HCT116 (cell line): Measurements from ENCODE around the gene C4orf17. TPM values are rescaled to one million over a fixed set of nuclear protein-coding genes. Genes with fewer than 3 reads are reported as not detected.
"Not testable (repeated sequence)": the region's sequence is repeated elsewhere in the genome, so short reads cannot be mapped to it uniquely, and the experiment has no call there.

Experiments
- ATAC-seq: fragments of 200-7000 bp; cut with Tn5 transposase; 2 replicates; pipeline ENCODE4 v1.9.1; 2020; ENCODE audit warnings: mild to moderate bottlenecking, moderate library complexity
- BruUV-seq: library from RNA; stranded (reverse); fragments of 400-500 nt; replicated peaks from 2 replicates; lab custom pipeline; 2021; lab: Mats Ljungman, UMichigan
- CTCF ChIA-PET: fragments of 300-600 bp; sonication (Branson Sonifier 250); formaldehyde crosslinking; loops from one replicate; lab custom pipeline; 2021; ENCODE audit warnings: antibody characterized with exemption; lab: Charles Lee
- POLR2A ChIA-PET: fragments of 300-600, 350-600 bp; sonication (Branson Sonifier 250); formaldehyde crosslinking; loops from one replicate; lab custom pipeline; 2021; ENCODE audit warnings: antibody characterized with exemption; lab: Charles Lee
- RAD21 ChIA-PET, 2 experiments: fragments of 300-600 bp; sonication (Branson Sonifier 250); formaldehyde crosslinking; loops; one replicate each; lab custom pipeline; 2023; ENCODE audit warnings: low total read pairs in 2 of 2; ENCODE audit not compliant: uncharacterized antibody in 2 of 2, unreplicated experiment in 2 of 2, low non-redundant PET in 1 of 2; lab: Charles Lee
- DNase-seq: peaks from one replicate; pipeline ENCODE4 v3.0.0-alpha.2; 2010; ENCODE audit warnings: low read depth, low spot score
- H2AFZ ChIP-seq: fragments of 200-600 bp; shearing (Covaris generic), sonication (generic); 2 replicates; pipeline ENCODE4 v1.6.1; 2017; ENCODE audit warnings: low read depth, mixed run types, mixed read lengths, antibody characterized with exemption, low read length; ENCODE audit not compliant: poor library complexity, severe bottlenecking
- H3K27ac ChIP-seq: 2 replicates; pipeline ENCODE4 v1.5.1; 2012; ENCODE audit warnings: low read depth, low read length
- H3K27me3 ChIP-seq: fragments of 200-600 bp; sonication (generic); 2 replicates; pipeline ENCODE4 v1.6.1; 2016; ENCODE audit warnings: mixed run types, low read length, mixed read lengths; ENCODE audit not compliant: insufficient read depth
- H3K36me3 ChIP-seq, 2 experiments: fragments of 200-500 bp in 1 of 2; fragments of 200-600 bp in 1 of 2; sonication (Bioruptor generic) in 1 of 2; sonication (generic) in 1 of 2; 2 replicates each; pipeline versions ENCODE4 v1.5.1 to v1.6.1; 2014 to 2016; ENCODE audit warnings: low read length in 2 of 2, inconsistent platforms in 1 of 2, mixed read lengths in 1 of 2, mixed run types in 1 of 2; ENCODE audit not compliant: insufficient read depth in 2 of 2, control insufficient read depth in 1 of 2
- H3K4me1 ChIP-seq, 2 experiments: fragments of 200-600 bp in 1 of 2; sonication (generic) in 1 of 2; 2 replicates each; pipeline versions ENCODE4 v1.5.1 to v1.6.1; 2012 to 2017; ENCODE audit warnings: low read length in 2 of 2, inconsistent platforms in 1 of 2, mild to moderate bottlenecking in 1 of 2, mixed read lengths in 1 of 2, mixed run types in 1 of 2, moderate library complexity in 1 of 2; ENCODE audit not compliant: insufficient read depth in 2 of 2, control insufficient read depth in 1 of 2
- H3K4me2 ChIP-seq: fragments of 200-600 bp; sonication (generic); 2 replicates; pipeline ENCODE4 v1.6.1; 2017; ENCODE audit warnings: mixed run types, low read length, mixed read lengths
- H3K4me3 ChIP-seq, 2 experiments: fragments of 200-600 bp in 1 of 2; sonication (generic) in 1 of 2; replicated peaks in 1 of 2; 2 replicates each; pipeline ENCODE4 v1.5.1; 2011 to 2016; ENCODE audit warnings: low read length in 2 of 2, control low read depth in 1 of 2, low read depth in 1 of 2, mild to moderate bottlenecking in 1 of 2, mixed read lengths in 1 of 2, mixed run types in 1 of 2
- H3K79me2 ChIP-seq: fragments of 200-600 bp; sonication (generic); 2 replicates; pipeline ENCODE4 v1.6.1; 2017; ENCODE audit warnings: mild to moderate bottlenecking, mixed run types, low read length, moderate library complexity, mixed read lengths; ENCODE audit not compliant: insufficient read depth
- H3K9ac ChIP-seq: fragments of 200-600 bp; sonication (generic); 2 replicates; pipeline ENCODE4 v1.6.1; 2016; ENCODE audit warnings: low read length, mixed read lengths
- H3K9me2 ChIP-seq: fragments of 200-600 bp; sonication (generic), shearing (Covaris generic); 2 replicates; pipeline ENCODE4 v1.6.1; 2017; ENCODE audit warnings: mixed run types, mild to moderate bottlenecking, moderate library complexity; ENCODE audit not compliant: insufficient read depth
- H3K9me3 ChIP-seq, 2 experiments: fragments of 200-500 bp in 1 of 2; fragments of 200-600 bp in 1 of 2; sonication (Bioruptor generic) in 1 of 2; sonication (generic) in 1 of 2; 2 replicates each; pipeline ENCODE4 v1.6.1; 2014 to 2017; ENCODE audit warnings: low read length in 2 of 2, mixed read lengths in 2 of 2, inconsistent platforms in 1 of 2, low read depth in 1 of 2, mild to moderate bottlenecking in 1 of 2, mixed run types in 1 of 2, moderate library complexity in 1 of 2; ENCODE audit not compliant: control insufficient read depth in 1 of 2, insufficient read depth in 1 of 2
- H4K20me1 ChIP-seq: fragments of 200-600 bp; sonication (generic), shearing (Covaris generic); 2 replicates; pipeline ENCODE4 v1.6.1; 2017; ENCODE audit warnings: mixed run types, mild to moderate bottlenecking, moderate library complexity; ENCODE audit not compliant: insufficient read depth
- CBX3 ChIP-seq: IDR thresholded peaks from 2 replicates; pipeline ENCODE4 v1.6.1; 2012; ENCODE audit warnings: low read depth
- CEBPB ChIP-seq: IDR thresholded peaks from 2 replicates; pipeline ENCODE4 v1.6.1; 2012; ENCODE audit warnings: low read depth
- EZH2 ChIP-seq: fragments of 200-600 bp; sonication (generic); IDR thresholded peaks from 2 replicates; pipeline ENCODE4 v1.6.1; 2017; ENCODE audit warnings: antibody characterized with exemption, mixed run types
- EZH2phosphoT487 ChIP-seq: fragments of 200-600 bp; IDR thresholded peaks from 2 replicates; pipeline ENCODE4 v1.6.1; 2018; ENCODE audit warnings: antibody characterized with exemption, borderline replicate concordance
- FOSL1 ChIP-seq: IDR thresholded peaks from 2 replicates; pipeline ENCODE4 v1.6.1; 2012; ENCODE audit warnings: low read depth
- MAX ChIP-seq: IDR thresholded peaks from 2 replicates; pipeline ENCODE4 v1.6.1; 2012
- POLR2A ChIP-seq: IDR thresholded peaks from 2 replicates; pipeline ENCODE4 v1.7.0; 2011; ENCODE audit warnings: borderline replicate concordance; ENCODE audit not compliant: insufficient read depth, insufficient read length; ENCODE audit errors: extremely low read depth
- POLR2AphosphoS5 ChIP-seq: IDR thresholded peaks from 2 replicates; pipeline ENCODE4 v1.6.1; 2011; ENCODE audit warnings: mild to moderate bottlenecking, low read depth, low read length, moderate library complexity
- RAD21 ChIP-seq: IDR thresholded peaks from 2 replicates; pipeline ENCODE4 v1.6.1; 2012; ENCODE audit warnings: low read depth, mild to moderate bottlenecking
- SIN3A ChIP-seq: IDR thresholded peaks from 2 replicates; pipeline ENCODE4 v1.6.1; 2012; ENCODE audit warnings: low read depth
- SP1 ChIP-seq: IDR thresholded peaks from 2 replicates; pipeline ENCODE4 v1.6.1; 2012; ENCODE audit warnings: low read depth
- YY1 ChIP-seq: IDR thresholded peaks from 2 replicates; pipeline ENCODE4 v1.6.1; 2011; ENCODE audit warnings: low read length, low read depth, moderate library complexity, mild to moderate bottlenecking; ENCODE audit not compliant: insufficient replicate concordance; ENCODE audit errors: extremely low read depth
- ZBTB33 ChIP-seq: IDR thresholded peaks from 2 replicates; pipeline ENCODE4 v1.6.1; 2011; ENCODE audit warnings: mild to moderate bottlenecking, low read length, moderate library complexity; ENCODE audit not compliant: insufficient replicate concordance; ENCODE audit errors: extremely low read depth
- ZFX ChIP-seq: fragments of 450-650 bp; IDR thresholded peaks from 2 replicates; pipeline ENCODE4 v1.6.1; 2017
- ZNF274 ChIP-seq: fragments of 200-500 bp; sonication (Bioruptor generic); IDR thresholded peaks from 2 replicates; pipeline ENCODE4 v1.6.1; 2014; ENCODE audit warnings: mild to moderate bottlenecking, low read depth, low read length, inconsistent platforms
- intact Hi-C: fragments of 100-400 bp; cut with micrococcal nuclease; formaldehyde crosslinking; loops from 2 replicates; pipeline ENCODE4 v1.10.0; 2022
- total RNA-seq: library from RNA; stranded (reverse); gene quantifications from one replicate; pipeline ENCODE4 v1.2.1, GENCODE V29; 2021; ENCODE audit not compliant: unreplicated experiment

The C4orf17 gene
- total RNA-seq, 1 experiment from 2014 or later = not detected

GRCh38 chr4:99485212-99485611 lies 25.6 kb upstream of the C4orf17 start:
- ChIA-PET CTCF (no interaction called here), POLR2A (no interaction called here), RAD21 (no interaction called here)
- no peak for TF ChIP-seq CEBPB
- no peak for TF ChIP-seq EZH2
- TF ChIP-seq FOSL1 = no peak
- TF ChIP-seq POLR2A = no peak
- TF ChIP-seq RAD21 = no peak
- no peak for TF ChIP-seq SIN3A
- TF ChIP-seq ZBTB33 = no peak
- no peak for TF ChIP-seq CBX3
- TF ChIP-seq POLR2AphosphoS5 = no peak
- no peak for TF ChIP-seq SP1
- no peak for TF ChIP-seq ZFX
- TF ChIP-seq MAX = no peak
- TF ChIP-seq YY1 = no peak
- no peak for TF ChIP-seq EZH2phosphoT487
- TF ChIP-seq ZNF274 = no peak
- no peak overlapping the region for H3K9ac ChIP-seq
- intact Hi-C loops = no loop called here
- no peaks in the 10 kb centered on the region for H3K9me2 ChIP-seq
- no peaks in the 10 kb centered on the region for H3K4me1 ChIP-seq
- no peaks in the 10 kb centered on the region for H3K27me3 ChIP-seq
- peaks cover 0 to 9% of the 10 kb centered on the region in 2 experiments; a peak in 1 of 4 replicates for H3K9me3 ChIP-seq
- no peak overlapping the region for H3K27ac ChIP-seq
- BruUV-seq = no TSS peak
- H2AFZ ChIP-seq = no peak overlapping the region
- no peak for ATAC-seq
- no peak overlapping the region for H3K4me3 ChIP-seq
- H3K36me3 ChIP-seq = no peaks in the 10 kb centered on the region
- H4K20me1 ChIP-seq = no peaks in the 10 kb centered on the region
- H3K4me2 ChIP-seq = no peak overlapping the region
- H3K79me2 ChIP-seq = no peaks in the 10 kb centered on the region
- DNase-seq = no peak

GRCh38 chr4:99486648-99487047 lies 24.2 kb upstream of the C4orf17 start:
- H3K4me3 ChIP-seq, H2AFZ ChIP-seq, H3K27ac ChIP-seq, H3K27me3 ChIP-seq, H3K4me1 ChIP-seq, H3K79me2 ChIP-seq, POLR2A ChIA-PET, H3K36me3 ChIP-seq, H3K9me2 ChIP-seq, intact Hi-C loops, DNase-seq, H3K9ac ChIP-seq, H4K20me1 ChIP-seq, ATAC-seq, H3K9me3 ChIP-seq, RAD21 ChIA-PET, BruUV-seq, H3K4me2 ChIP-seq: not testable (repeated sequence)
- CTCF ChIA-PET = interaction anchor here (1.4 kb wide), 1 partner anchor 398 kb away, joined by 3 read pairs; no protein-coding TSS in a partner anchor
